Measurements from ENCODE around the gene GGTLC1.
"Not testable (repeated sequence)": the region's sequence is repeated elsewhere in the genome, so short reads cannot be mapped to it uniquely, and the experiment has no call there.

The GGTLC1 gene

DNA sequence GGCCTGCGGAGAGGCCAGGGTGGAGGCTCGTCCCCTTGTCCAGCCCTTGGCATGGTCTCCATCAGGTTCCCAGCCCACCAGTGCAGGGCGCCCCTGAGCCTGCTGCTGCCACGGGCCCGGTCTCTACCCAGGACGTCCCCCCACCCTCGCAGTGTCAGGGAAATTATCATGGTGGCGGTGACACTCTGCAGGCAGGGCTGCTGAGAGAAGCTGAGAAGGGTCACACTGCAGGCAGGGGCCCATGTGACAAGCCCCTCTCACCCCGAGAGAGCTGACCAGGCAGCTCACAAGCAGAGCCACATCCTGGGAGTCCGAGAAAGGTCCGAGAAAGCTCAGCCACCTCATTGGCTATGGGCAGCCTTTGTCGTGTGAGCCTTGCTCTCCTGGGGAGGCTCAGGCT is 4.9 kb upstream of the GGTLC1 start:
- not testable (repeated sequence) for DNase-seq

DNA sequence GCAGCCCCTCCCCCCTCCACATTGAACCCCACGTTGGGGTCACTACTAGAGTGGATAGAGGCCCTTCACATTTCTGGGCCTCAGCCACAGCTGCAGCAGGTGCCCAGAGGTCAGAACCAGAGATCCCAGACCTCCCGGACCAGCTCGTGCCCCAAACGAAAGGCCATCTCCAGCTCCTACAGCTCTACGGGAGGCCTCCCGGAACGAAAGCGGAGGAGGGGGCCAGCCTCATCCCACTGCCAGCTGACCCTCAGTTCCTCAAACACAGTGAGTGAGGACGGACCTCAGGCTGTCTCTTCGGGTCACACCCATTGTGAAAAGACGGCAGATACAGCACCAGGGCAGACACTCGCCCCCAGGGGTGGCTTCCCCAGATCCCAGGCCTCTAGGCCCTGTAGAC is 1.7 kb upstream of the GGTLC1 start:
- DNase-seq: not testable (repeated sequence)

DNA sequence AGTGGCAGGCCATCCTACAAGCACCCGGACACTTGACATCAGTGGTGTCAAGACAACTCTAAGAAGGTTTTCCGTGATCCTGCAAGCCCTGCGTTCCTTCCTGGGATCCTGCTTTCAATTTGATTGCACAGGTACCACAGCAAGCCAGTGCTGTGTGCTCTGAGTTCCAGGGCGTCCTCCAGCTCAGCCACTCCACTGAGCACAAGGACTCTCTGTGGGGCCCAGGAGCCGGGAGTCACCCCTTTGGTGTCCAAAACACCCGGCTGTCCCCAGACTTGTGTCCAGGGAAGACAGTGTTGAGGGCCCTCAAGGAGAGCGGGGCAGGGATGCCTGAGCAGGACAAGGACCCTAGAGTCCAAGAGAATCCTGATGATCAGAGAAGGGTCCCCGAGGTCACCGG is 387 bp upstream of the GGTLC1 start:
- not testable (repeated sequence) for DNase-seq

DNA sequence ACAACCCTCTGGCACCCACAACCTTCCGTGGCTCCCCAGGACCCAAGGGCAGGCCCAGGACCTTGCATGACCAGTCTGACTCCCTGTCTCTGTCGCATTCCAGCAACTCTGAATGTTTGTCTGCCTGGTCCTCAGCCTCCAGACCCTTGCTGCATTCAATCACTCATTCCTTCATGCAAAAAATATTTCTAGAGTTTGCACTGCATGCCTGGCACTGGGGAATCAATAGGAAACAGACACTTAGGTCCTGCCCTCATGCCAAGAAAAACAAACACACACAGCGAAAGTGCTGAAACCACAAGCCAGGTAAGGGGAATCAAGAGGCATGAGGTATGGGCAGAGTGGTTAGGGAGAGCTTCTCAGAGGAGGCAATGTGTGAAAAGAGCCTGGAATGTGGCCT is 1.9 kb downstream of the GGTLC1 start:
- not testable (repeated sequence) for DNase-seq

DNA sequence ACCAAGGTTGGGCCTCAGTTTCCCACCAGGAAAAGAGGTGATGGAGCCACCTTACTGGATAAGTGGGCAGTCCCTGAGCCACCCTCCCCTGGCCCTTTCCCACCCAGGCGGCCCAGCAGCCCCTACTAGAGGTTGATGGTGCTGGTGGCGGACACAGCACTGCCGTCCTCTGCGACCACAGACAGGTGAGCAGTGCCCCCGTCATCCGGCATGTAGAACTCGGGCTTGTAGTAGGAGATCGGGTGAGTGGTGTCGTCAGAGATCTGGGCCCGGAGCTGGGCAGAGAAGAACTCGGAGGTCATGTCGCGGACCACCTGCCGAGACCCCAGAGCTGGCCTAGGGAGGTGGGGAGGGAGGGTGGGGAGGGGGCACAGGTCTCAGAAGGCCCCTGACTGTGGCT is 2.3 kb downstream of the GGTLC1 start:
- DNase-seq: not testable (repeated sequence)

DNA sequence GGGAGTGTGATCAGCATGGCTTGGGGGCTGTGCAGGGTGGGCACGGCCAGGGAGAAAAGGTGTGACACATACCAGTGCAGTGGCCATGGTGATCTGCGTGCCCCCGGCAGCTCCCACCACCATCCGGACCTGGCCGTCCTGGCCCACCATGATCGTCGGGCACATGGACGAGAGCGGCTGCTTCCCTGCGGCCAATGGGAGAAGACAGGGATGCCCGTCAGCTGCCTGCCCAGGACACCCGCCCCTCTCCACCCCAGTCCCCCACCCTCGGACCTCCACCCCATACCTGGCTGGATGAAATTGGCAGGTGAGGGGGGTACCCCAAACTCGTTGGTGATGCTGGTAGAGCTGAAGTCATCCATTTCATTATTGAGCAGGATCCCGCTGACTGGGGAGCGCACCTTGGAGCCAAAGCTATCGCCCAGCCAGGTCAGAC is 2.8 kb downstream of the GGTLC1 start:
- not testable (repeated sequence) for DNase-seq

DNA sequence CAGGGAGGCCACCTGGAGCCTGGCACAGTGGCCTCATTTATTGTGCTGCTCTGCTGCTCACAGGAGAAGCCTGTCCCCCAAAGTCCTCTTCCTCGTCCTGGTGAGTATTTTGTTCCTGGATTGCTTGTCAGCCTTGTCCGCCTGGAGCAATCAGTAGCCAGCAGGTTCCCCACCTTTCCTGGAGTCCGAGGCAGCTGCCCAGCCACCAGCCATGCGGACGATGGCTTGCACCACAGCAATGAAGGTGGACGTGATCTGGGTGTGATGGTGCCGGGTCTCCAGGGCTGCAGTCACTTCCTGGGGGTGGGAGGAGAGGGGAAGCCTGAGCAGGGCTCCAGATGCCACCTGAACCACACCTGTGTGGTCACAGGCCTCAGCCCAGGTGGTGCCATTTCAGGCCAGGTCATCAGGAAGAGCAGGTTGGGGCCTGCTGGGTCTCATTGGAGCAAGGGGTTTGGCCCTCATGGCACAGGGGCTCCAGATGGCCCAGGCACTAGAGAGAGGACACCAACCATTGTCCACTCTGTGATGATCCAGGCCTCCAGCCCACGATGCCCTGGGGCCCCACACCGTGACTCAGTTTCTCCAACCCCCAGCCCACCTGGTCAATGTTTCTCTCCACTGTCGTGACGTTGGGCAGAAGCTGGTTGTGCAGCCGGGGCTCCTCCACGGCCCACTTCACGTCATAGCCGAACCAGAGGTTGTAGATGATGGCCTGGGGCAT is 3.4 kb downstream of the GGTLC1 start:
- DNase-seq: not testable (repeated sequence)

DNA sequence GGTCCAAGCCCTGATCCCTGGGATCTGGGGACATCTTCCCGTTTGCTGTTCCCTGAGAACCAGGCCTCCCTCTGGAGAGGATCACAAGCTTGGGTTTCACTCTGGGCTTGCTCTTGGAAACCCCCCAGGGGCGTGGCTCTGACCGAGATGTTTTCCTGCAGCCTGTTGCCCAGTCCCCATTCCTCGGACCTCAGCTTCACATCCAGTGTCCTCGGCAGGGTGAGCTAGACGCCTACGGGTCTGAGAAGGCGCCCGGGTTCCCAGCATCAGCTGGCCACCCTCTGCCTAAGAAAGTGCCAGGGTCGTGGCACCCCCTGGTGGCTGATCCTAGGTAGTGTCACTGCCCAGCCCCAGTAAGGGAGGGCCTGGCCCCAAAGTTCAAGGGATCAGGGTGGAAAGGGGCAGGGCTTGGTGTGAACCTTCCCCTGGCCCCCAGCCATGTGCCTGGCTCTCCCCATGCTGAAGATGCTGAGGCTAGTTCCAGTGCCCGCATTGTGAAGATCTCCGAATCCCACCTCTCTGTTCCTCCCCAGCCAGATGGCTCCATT is 4.0 kb downstream of the GGTLC1 start:
- DNase-seq: not testable (repeated sequence)

DNA sequence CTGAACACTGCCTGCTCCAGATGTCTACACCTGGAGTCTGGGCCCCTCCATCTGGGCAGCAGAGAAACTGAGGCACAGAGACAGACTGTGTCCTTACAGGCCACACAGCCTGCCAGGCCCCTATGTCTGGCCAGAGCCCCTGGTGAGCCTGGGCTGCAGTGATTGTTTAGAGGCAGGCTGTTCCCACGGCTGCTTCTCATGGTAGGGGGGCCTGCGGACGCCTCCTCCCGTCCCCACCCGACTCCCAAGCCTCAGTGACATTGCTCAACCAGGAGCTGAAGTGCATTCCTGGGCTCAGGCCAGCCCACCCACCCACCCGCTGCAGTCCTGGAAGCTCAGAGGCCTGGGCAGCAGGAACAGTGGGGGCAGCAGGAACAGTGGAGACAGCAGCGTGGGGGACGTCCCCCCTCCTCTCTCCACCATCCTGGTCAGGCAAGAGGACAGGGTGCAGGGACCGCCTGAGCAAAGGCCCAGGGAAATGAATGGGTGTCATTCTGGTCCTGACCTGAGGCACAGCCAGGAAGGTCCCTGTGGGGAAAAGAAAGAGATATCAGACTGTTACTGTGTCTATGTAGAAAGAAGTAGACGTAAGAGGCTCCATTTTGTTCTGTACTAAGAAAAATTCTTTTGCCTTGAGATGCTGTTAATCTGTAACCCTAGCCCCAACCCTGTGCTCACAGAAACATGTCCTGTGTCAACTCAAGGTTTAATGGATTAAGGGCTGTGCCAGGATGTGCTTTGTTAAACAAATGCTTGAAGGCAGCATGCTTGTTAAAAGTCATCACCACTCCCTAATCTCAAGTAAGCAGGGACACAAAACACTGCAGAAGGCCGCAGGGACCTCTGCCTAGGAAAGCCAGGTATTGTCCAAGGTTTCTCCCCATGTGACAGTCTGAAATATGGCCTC is 6.2 kb downstream of the GGTLC1 start:
- not testable (repeated sequence) for DNase-seq

DNA sequence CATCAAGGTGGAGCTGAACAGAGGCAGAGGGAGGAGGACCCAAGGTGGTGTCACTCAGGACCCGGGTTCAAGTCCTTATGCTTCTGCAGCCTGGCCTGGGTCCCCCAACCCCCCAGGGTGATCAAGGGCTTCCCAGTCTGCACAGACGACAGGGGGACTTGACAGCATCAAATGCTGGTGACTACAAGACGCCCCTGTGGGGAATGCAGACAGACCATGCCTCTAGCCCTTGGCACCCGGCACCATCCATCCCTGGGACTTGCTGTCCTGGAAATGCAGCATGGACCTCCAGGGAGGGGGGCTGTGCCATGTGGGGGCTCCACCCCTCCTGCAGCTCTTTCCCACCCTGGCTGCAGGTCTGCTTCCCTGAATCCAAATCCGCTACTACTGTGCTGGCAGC is 7.1 kb downstream of the GGTLC1 start:
- DNase-seq: not testable (repeated sequence)

DNA sequence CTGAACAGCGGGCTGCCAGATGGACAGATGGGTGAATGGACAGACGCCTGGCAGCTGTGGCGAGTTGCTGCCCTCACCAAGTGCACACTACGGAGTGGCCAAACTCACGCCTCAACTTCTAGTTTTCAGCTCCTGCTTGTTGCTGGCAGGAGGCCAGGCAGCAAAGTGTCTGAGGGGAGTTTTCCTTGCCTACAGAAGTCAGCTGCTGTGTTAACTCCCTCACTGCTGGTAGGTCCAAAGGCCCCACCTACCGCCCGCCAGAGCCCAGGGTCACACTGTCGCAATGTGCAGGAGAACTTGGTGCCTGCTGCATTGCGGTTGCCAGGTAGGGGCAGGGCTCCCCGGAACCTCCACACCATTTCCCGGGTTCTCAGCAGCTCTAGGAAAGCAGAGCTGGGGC is 7.6 kb downstream of the GGTLC1 start:
- not testable (repeated sequence) for DNase-seq

DNA sequence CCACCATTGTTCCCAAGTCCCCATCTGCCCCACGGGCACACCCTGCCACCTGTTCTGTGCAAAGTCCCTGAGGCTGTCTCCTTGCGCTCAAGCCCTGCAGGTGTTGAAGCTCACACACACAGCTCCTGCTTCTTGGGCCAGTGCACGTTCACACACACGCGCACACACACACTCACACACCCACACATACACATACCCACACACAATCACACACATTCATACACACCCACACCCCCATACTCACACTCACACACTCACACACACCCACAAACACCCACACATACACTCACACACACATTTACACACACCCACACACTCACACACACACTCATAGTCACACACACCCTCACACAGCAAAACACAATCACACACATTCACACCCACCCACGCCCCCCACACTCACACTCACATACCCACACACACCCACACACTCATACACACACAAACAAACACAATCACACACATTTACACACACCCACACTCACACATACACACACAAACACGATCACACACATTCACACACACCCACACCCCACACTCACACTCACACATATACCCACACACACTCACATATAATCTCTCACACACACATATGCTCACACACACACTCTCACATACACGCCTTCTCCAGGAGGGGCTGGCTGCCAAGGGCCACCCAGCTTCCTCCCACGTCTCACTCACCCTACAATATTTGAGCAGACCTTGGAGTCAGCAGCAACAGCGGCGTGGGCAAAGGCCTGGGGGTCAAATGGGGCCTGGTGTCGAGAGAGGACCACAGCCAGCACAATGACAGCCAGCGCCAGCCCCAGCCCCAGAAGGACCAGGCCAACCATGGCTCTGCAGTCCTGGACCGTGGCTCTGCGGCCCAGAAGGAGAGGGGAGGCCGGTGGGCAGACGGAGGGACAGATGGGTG is 8.4 kb downstream of the GGTLC1 start:
- not testable (repeated sequence) for DNase-seq

DNA sequence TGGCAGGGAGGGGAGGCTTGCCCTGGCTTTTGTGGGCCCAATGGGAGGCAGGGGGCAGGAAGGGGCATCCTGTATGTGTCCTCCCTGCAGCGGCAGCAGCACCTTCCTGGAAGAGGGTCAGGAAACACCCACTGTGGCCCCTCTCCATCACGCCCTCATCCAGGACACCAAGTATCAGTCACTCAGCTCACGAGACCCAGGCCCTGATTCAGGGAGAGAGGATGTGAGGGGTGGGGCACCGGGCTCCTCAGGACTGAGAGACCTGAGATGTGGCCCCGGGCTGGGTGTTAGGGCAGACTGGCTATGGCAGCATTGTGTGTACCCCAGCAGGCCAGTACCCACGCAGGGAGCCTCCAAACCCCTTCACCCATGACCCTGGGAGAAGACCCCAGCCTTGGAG is 9.2 kb downstream of the GGTLC1 start:
- not testable (repeated sequence) for DNase-seq

DNA sequence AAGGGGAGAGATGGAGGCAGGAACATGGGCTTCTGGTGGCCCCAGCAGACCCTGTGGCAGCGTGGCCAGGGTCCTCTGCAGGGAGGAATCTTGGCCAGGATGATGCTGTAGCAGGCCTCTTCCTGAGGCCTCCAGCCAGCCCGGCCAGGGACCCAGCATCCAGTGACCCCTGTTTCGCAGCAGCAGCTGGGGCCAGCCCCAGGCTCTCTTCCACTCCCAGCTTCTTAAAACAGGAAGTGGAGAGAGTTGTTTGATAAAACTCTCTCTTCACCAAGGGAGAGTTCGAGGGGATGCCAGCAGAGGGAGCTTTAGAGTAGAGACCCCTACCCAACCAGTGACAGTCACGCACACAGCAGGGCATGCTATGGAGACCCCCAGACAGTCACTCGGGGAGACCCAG is 10.1 kb downstream of the GGTLC1 start:
- not testable (repeated sequence) for DNase-seq

DNA sequence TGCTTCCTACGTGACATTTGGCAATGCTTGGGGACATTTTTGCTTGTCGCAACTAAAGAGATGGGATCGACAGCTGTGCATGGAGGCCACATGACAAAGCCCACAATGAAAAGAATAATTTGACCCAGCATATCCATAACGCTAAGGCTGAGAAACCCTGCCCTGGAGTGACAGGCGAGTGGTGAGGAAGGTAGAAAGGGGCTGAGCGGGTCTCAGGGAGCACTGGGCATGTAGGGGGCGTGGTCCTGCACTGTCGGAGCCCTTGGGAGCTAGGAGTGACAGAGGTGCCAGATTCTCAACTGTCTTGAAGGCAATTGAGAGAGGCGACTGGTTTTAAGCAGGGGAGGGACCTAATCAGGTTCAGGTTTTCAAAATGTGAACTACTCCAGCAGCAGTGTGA is 13.6 kb downstream of the GGTLC1 start:
- DNase-seq: no peak

DNA sequence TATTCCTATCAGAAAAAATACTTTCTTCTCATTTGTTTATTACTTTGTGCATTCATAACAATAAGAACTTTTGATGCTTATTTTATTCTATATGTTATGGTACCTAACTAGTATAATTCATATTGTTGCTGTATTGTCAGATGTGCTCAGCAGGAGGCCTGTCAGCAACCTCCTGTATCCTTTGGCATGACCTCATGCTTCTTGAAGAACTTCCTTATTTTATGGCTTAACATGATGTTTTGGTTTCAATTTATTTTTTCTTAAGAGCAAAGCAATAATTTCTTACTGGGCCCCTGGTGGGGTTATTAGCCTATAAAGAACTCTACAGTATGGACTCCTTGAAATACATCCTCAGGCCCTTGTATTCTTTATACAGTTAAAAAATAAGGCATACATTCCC is 17.3 kb downstream of the GGTLC1 start:
- DNase-seq: no peak

DNA sequence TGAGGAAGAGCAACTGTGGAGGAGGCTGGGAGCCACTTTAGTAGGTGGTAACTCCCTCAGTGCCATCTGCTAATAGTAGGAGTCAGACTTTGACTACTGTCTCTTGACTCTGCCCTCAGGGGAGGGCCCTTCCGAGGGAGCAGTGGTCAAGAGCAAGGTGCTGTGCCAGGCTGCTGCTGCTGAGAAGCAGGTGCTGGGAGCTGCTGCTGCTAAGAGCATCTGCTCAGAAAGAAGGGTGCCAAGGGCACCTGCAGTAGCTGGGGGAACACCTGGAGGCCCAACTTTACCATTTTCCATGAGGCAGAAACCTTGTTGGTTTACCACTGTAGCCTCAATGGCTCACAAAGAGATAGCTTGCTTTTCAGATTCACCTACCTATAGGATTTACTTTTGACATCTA is 18.5 kb downstream of the GGTLC1 start:
- no peak for DNase-seq

DNA sequence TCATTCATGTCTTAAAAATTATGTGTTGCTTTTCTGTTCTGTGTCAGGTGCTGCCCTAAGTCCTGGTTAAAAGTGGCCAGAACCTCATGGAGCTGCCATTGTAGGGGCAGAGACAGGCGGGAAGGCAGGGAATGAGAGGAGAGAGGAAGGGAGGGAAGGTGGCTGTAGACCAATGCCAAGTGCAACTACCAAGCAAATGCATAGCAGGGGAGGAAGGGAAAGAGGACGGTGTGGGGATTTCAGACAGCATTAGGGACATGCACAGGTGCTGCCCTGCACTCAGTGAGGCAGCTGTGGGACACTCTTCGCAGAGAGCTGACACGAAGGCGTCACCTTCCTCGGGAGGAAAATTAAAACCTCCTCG is 21.0 kb downstream of the GGTLC1 start:
- no peak for DNase-seq

DNA sequence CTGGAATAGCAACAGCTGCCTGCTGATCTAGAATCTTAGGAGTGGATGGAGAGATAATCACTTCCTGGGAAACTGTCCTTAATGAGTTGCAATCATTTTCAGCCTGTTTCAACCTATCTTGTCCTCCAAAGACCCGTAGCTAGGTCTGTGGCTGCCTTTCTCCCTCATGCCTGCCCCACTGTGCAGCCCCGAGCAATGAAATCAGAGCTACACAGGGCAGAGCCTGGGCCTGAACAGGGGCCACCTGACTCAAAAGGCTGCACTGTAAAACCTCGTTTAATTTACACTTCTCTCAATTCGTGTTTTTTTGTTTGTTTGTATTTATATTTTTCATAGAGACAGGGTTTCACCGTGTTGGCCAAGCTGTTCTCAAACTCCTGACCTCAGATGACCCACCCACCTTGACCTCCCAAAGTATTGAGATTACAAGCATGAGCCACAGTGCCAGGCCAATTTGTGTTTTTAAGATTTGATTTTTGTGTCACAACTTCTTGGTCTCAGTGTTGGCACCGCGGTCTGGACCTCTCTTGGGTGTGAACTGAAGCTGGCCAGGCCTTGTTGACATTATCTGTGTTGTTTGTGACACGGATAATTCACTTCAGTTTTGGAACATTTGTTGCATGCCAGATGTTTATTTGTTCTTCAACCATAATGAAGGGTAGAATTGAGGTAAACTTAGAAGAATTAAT is 21.5 kb downstream of the GGTLC1 start:
- DNase-seq: no peak

DNA sequence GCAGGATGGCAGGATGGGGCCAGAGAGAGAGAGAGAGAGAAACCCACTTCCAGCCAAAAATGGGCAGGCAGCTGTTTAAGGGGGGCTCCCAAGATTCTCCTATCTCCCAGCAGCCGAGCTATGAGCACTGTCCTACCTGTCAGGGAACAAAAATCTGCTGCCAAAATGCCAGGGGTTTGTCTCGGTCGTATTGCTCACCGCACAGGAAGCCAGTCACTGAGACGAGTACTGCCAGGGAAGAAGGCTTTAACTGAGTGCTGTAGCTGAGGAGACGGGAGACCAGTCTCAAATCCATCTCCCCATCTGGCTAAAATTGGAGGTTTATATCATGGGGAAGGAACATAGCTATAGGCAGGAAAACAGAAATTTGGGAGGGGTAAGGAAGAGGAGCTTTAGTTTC is 22.3 kb downstream of the GGTLC1 start:
- no peak for DNase-seq

DNA sequence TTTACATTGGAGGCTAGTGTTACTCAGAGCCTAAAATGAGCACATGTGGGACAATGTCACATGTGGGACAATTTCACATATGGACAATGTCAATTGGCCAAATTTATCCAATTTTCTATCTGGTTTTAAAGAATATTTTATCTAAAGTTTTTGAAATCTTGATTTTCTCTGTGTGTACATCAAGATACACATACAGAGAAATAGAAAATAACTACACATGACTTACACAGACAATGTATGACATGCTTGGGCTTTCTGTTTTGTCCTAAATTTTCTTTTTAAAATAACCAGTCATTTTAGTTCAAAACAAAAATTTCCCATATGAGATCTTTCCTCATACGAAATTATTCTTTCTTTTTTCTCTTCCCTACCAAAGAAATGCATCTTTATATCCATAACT is 24.6 kb downstream of the GGTLC1 start:
- no peak for DNase-seq

DNA sequence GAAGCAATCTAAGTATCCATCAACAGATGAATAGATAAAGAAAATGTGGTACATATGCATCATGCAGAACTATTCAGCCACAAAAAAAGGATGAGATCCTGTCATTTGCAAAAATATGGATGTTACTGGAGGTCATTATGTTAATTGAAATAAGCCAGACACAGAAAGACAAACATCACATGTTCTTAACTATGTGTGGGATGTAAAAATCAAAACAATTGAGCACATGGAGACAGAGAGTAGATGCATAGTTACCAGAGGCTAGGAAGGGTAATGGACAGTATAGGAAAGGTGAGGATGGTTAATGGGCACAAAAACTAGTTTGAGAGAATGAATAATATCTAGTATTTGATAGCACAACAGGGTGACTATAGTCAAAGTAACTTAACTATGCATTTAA is 26.3 kb downstream of the GGTLC1 start:
- DNase-seq: no peak
